SKM-1 (cell line): ENCODE data around the gene EPHA1.

ENCODE experiments used
- DNase-seq: peaks from one replicate; lab custom pipeline; 2025; ENCODE audit not compliant: unreplicated experiment; lab: John Stamatoyannopoulos, UW

The EPHA1 gene

DNA sequence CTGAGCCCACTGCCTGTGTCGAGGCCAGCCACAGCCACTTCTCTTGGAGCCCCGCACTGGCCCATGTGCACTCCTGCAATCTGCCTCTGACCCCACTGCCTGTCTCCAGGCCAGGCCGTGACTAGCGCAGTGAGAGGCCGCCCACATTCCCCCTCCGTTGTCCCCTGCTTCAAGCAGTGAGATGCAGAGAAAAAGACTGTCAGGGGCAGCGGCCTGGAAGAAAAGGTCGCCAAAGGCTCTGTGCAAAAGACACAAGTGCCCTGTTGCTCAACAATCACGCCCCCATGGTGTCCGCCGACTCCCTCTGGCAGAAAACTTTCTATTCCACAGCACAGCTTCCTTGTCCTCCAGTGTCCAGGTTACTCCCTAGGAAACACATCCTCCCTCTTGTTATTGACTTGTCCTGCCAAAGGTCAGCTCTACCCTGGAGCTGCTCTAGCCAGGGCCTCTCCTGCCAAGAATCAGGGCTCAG is 56.1 kb downstream of the EPHA1 start:
- DNase-seq, result no peak

DNA sequence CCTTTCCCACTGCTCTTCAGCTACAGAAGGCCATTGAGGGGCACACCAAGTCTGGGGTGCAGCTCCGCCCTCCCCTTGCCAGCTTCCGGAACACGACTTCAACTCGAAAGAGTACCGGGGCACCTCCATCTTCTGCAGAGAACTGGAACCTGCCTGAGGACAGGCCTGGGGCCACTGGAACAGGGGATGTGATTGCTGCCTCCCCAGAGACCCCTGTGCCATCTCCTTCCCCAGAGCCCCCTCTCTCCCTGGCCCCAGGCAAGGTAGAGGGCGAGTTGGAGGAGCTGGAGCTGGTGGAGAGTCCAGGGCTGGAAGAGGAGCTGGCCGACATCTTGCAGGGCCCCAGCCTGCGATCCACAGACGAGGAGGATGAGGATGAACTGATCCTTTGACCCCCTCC is 57.1 kb downstream of the EPHA1 start:
- DNase-seq, result no peak

DNA sequence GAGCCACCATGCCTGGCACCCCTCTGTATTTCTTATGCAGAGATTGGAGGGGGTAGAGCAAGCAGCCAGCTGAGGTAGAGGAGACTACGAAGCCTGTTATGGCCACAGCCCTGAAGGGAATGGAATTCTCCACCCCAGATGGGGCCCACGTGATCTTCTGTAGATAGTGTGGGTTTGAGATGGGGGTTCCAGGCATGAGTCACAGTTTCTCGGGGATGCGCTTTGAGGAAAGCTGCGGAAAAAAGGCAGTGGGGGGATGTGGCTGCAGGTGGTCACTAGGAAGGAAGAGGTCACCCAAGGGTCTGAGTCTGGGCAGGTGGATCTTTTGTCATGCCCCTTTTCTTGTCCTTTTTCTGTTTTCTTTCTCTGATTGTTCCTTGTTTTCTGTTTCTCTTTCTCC is 57.6 kb downstream of the EPHA1 start:
- DNase-seq, result no peak

DNA sequence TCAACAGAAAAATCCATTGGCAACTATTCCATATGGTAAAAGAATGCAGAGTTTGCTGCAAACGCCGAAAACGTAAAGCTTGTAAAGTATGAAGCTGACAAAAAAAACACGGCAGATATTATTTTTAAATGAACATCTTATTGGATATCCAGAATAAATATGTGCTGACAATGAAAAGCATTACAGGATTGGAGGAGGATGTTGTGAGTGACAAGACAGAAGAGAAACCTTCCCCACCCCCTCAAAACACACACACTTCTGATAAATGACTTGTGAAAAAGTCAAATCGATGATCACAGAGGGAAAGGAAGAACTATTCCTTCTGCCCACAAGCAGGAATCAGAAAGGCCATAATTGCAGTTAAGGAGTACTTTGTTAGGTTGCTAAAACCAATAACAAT is 60.7 kb downstream of the EPHA1 start:
- no peak for DNase-seq

DNA sequence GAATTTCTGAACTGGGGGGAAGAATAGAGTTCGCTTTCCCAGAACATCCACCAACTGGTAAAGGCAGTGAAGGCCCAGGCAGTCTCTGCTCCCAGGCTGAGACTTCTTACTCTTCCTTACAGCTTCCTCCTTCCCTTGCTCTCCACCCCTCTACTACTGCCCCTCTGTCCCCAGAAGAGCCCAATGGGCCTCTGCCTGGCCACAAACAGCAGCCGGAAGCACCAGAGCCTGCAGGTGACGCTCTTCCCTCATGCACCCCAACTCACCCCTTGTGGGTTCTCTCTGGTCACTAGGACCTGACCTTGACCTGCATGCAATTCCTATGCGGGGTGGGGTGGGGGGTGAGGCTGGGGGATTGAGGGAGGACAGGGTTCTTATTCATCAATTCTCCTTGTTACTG is 62.6 kb downstream of the EPHA1 start:
- no peak for DNase-seq

DNA sequence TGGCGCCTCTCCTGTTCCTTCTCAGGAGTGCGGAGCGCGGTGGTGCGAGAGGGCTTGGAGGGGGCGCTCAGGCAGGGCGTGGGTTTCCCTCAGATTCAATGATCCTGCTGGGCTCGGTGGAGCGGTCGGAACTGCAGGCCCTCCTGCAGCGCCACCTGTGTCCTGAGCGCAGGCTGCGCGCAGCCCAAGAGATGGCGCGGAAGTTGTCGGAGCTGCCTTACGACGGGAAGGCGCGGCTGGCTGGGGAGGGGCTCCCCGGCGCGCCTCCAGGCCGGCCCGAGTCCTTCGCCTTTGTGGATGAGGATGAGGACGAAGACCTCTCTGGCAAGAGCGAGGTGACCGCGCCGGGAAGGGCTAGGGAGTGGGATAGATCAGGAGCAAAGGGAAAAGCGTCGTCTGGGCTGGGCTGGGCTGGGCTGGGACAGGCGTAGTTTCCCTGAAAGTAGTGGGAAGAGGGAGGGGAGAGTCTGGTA is 63.2 kb downstream of the EPHA1 start:
- no peak for DNase-seq

DNA sequence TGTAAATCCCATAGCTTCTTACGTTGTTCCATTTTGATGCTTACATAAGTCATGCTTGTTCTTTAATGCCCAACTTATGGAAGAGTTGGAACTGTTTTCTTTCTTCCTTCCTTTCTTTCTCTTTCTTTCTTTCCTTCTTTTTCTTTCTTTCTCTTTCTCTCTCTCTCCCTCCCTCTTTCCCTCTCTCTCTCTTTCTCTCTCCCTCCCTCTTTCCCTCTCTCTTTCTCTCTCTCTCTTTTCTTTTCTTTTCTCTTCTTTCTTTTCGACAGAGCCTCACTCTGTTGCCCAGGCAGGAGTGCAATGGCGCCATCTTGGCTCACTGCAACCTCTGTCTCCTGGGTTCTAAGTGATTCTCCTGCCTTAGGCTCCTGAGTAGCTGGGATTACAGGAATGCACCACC is 65.1 kb downstream of the EPHA1 start:
- no peak for DNase-seq

DNA sequence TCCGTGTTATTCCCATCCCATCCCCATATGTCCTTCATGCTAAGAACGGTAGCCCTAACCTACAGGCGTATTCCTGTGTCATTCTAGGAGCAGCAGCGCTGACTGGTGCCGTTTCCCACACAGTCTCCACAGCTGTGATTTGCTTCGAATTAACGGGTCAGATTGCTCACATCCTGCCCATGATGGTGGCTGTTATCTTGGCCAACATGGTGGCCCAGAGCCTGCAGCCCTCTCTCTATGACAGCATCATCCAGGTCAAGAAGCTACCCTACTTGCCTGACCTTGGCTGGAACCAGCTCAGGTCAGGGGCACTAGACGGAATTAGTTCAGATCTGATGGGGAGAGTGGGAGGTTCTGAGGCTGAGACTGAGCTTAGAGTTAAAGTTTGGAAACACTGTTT is 66.8 kb downstream of the EPHA1 start:
- no peak for DNase-seq
